Cortex of kidney (tissue), 1 donor: ENCODE measurements around the gene KLHL7.
"Not testable (repeated sequence)": the region's sequence is repeated elsewhere in the genome, so short reads cannot be mapped to it uniquely, and the experiment has no call there.

Experiments
- DNase-seq: peaks from one replicate; lab custom pipeline; 2025; lab: John Stamatoyannopoulos, UW

KLHL7 gene

GRCh38 chr7:23181684-23182553 lies 76.3 kb downstream of the KLHL7 start, which contains the start of gene NUP42:
Gene NUP42, plus strand, starts transcription at chr7:23182048. Its CDS starts 38 bp downstream, at chr7:23182086.
- no peak for DNase-seq

- no peak for DNase-seq
These were observed 77.9 kb downstream of the KLHL7 start for GRCh38 chr7:23183279-23184012.

- DNase-seq: no peak
These were observed 78.7 kb downstream of the KLHL7 start for GRCh38 chr7:23184291-23184690.

- DNase-seq: no peak
These were observed 79.2 kb downstream of the KLHL7 start for GRCh38 chr7:23184709-23185359.

GRCh38 chr7:23185980-23186379 lies 80.4 kb downstream of the KLHL7 start:
- DNase-seq: no peak

- DNase-seq: no peak
These were observed 85.4 kb downstream of the KLHL7 start for GRCh38 chr7:23191022-23191421.

- DNase-seq: not testable (repeated sequence)
These were observed 88.2 kb downstream of the KLHL7 start for GRCh38 chr7:23193650-23194227.

- no peak for DNase-seq
These were observed 90.7 kb downstream of the KLHL7 start for GRCh38 chr7:23196306-23196705.

GRCh38 chr7:23197745-23198144 lies 92.2 kb downstream of the KLHL7 start:
- not testable (repeated sequence) for DNase-seq

GRCh38 chr7:23200331-23200730 lies 94.7 kb downstream of the KLHL7 start:
- DNase-seq: no peak

GRCh38 chr7:23204241-23204640 lies 98.7 kb downstream of the KLHL7 start:
- DNase-seq: no peak

- no peak for DNase-seq
These were observed 100.0 kb downstream of the KLHL7 start for GRCh38 chr7:23205577-23205908.

- no peak for DNase-seq
These were observed 100.6 kb downstream of the KLHL7 start for GRCh38 chr7:23205909-23206767.

GRCh38 chr7:23207021-23207420 lies 101.4 kb downstream of the KLHL7 start:
- no peak for DNase-seq

- DNase-seq: no peak
These were observed 102.3 kb downstream of the KLHL7 start for GRCh38 chr7:23207884-23208283.

GRCh38 chr7:23208316-23208715 lies 102.7 kb downstream of the KLHL7 start:
- DNase-seq: no peak

GRCh38 chr7:23210506-23210905 lies 104.9 kb downstream of the KLHL7 start:
- no peak for DNase-seq

- no peak for DNase-seq
These were observed 106.0 kb downstream of the KLHL7 start for GRCh38 chr7:23211589-23211988.

- DNase-seq: no peak
These were observed 106.8 kb downstream of the KLHL7 start for GRCh38 chr7:23212395-23212794.

GRCh38 chr7:23212841-23213240 lies 107.3 kb downstream of the KLHL7 start:
- no peak for DNase-seq

- no peak for DNase-seq
These were observed 108.2 kb downstream of the KLHL7 start for GRCh38 chr7:23213755-23214154.
